Measurements from ENCODE around the gene TMPRSS9. TPM values are rescaled to one million over a fixed set of nuclear protein-coding genes. Genes with fewer than 3 reads are reported as not detected.

The TMPRSS9 gene
- total and polyA plus RNA-seq, 2 of the 13 experiments (the other 11 are each of a cell fraction or from before 2014, with no cell fraction given): 2.5 to 5.2 TPM

GRCh38 chr19:2475018-2475701, 115.1 kb downstream of the TMPRSS9 start (continued):
- no peak for TF ChIP-seq ZSCAN21 (CRISPR knock-in tag; IDR thresholded peaks at IDR 0.05; ENCODE audit: borderline replicate concordance)
- TF ChIP-seq CENPT (CRISPR knock-in tag; IDR thresholded peaks at IDR 0.05; ENCODE audit: low read depth): 0 out of 2 replicates have a peak, but pooled peaks have one; percentile 16
- no peak for TF ChIP-seq AKNA (CRISPR knock-in tag; IDR thresholded peaks at IDR 0.05; ENCODE audit: borderline replicate concordance)
- TF ChIP-seq ZNF3 (CRISPR knock-in tag; IDR thresholded peaks at IDR 0.05): peak; percentile 54; the same call in 1 of the 2 replicates
- no peak for TF ChIP-seq ATF7 (IDR thresholded peaks at IDR 0.05)
- peak; percentile 46; the same call in 1 of the 2 replicates for TF ChIP-seq ATF7 (CRISPR knock-in tag; IDR thresholded peaks at IDR 0.05)
- no peak for TF ChIP-seq ZNF646 (CRISPR knock-in tag; IDR thresholded peaks at IDR 0.05)
- TF ChIP-seq TP53 (CRISPR knock-in tag; conservative IDR thresholded peaks at IDR 0.05): no peak
- TF ChIP-seq ZNF121 (CRISPR knock-in tag; IDR thresholded peaks at IDR 0.05): no peak
- no peak for TF ChIP-seq HNF4G (IDR thresholded peaks at IDR 0.05; ENCODE audit: borderline replicate concordance, low read depth, low read length)
- no peak for TF ChIP-seq HNF4G (CRISPR knock-in tag; IDR thresholded peaks at IDR 0.05; ENCODE audit: borderline replicate concordance, low read depth)
- TF ChIP-seq PHF21A (CRISPR knock-in tag; IDR thresholded peaks at IDR 0.05): 0 out of 2 replicates have a peak, but pooled peaks have one; percentile 1
- no peak for TF ChIP-seq CENPX (CRISPR knock-in tag; IDR thresholded peaks at IDR 0.05)
- no peak for TF ChIP-seq CSRNP1 (CRISPR knock-in tag; IDR thresholded peaks at IDR 0.05)
- TF ChIP-seq ZNF761 (CRISPR knock-in tag; conservative IDR thresholded peaks at IDR 0.05): no peak
- no peak for TF ChIP-seq SIN3B (IDR thresholded peaks at IDR 0.05; ENCODE audit: low read length)
- TF ChIP-seq NCOA2 (CRISPR knock-in tag; IDR thresholded peaks at IDR 0.05): no peak
